ENCODE measurements around the gene FOXK2. TPM values are rescaled to one million over a fixed set of nuclear protein-coding genes. Genes with fewer than 3 reads are reported as not detected.
"Not testable (repeated sequence)": the region's sequence is repeated elsewhere in the genome, so short reads cannot be mapped to it uniquely, and the experiment has no call there.

Gene FOXK2
- total RNA-seq, 1 donor from 2014 or later = 55.5 TPM

- Histone ChIP-seq H3K9me3 (no peaks in the 10 kb centered on the region), H3K27me3 (no peaks in the 10 kb centered on the region), H3K4me1 (peaks cover 17% of the 10 kb centered on the region), H3K27ac (no peak overlapping the region), H3K36me3 (peaks cover 5 to 53% of the 10 kb centered on the region in 2 donors), H3K4me3 (no peak overlapping the region)
- intact Hi-C loops (cut with DNase I) = no loop called here
- TF ChIP-seq POLR2A (IDR thresholded peaks at IDR 0.05) (no peak), POLR2AphosphoS5 (IDR thresholded peaks at IDR 0.05; ENCODE audit: insufficient read depth in 1 of 2, low read depth in 1 of 2) (no peak)
- TF ChIP-seq, protein P1, sequence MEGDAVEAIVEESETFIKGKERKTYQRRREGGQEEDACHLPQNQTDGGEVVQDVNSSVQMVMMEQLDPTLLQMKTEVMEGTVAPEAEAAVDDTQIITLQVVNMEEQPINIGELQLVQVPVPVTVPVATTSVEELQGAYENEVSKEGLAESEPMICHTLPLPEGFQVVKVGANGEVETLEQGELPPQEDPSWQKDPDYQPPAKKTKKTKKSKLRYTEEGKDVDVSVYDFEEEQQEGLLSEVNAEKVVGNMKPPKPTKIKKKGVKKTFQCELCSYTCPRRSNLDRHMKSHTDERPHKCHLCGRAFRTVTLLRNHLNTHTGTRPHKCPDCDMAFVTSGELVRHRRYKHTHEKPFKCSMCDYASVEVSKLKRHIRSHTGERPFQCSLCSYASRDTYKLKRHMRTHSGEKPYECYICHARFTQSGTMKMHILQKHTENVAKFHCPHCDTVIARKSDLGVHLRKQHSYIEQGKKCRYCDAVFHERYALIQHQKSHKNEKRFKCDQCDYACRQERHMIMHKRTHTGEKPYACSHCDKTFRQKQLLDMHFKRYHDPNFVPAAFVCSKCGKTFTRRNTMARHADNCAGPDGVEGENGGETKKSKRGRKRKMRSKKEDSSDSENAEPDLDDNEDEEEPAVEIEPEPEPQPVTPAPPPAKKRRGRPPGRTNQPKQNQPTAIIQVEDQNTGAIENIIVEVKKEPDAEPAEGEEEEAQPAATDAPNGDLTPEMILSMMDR (IDR thresholded peaks at IDR 0.05) = no peak
- DNase-seq (ENCODE audit: extremely low spot score in 2 of 2) = no peak
These were observed 50.1 kb downstream of the FOXK2 start for GRCh38 chr17:82569621-82570020.

- DNase-seq (ENCODE audit: extremely low spot score in 2 of 2) = no peak
- intact Hi-C loops (cut with DNase I) = no loop called here
- H3K27ac ChIP-seq = no peak overlapping the region
- H3K27me3 ChIP-seq = no peaks in the 10 kb centered on the region
- no peak for TF ChIP-seq POLR2AphosphoS5 (IDR thresholded peaks at IDR 0.05; ENCODE audit: insufficient read depth in 1 of 2, low read depth in 1 of 2)
- TF ChIP-seq, protein P1 (IDR thresholded peaks at IDR 0.05) = no peak
- TF ChIP-seq POLR2A (IDR thresholded peaks at IDR 0.05) = no peak
- H3K36me3 ChIP-seq = peaks cover under 1 to 54% of the 10 kb centered on the region in 2 donors
- peaks cover 11% of the 10 kb centered on the region for H3K4me1 ChIP-seq
- H3K9me3 ChIP-seq = no peaks in the 10 kb centered on the region
- H3K4me3 ChIP-seq = no peak overlapping the region
These were observed 50.7 kb downstream of the FOXK2 start for GRCh38 chr17:82570277-82570676.

DNA sequence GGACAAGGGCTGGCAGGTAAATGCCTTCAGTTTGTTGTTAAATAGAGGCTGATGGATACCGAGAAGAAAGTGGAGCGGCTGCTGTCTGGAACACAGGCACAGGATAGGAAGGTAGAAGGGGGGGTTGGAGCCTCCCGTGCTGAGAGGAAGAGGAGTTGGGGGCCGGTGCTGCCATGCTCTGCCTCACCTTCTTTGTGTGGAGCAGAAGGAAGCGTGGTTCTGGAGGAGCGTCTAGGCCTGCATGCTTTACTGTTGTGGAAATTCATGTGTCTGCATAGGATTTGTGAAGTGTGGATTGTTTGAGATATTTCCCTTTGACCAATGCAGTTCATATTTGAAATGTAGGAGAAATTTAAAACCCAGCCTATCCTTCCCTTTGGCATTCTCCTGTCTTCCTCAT is 52.3 kb downstream of the FOXK2 start:
- Histone ChIP-seq H3K27ac (no peak overlapping the region), H3K36me3 (peaks cover 0 to 56% of the 10 kb centered on the region in 2 donors), H3K4me3 (no peak overlapping the region), H3K9me3 (no peaks in the 10 kb centered on the region), H3K4me1 (no peaks in the 10 kb centered on the region), H3K27me3 (no peaks in the 10 kb centered on the region)
- DNase-seq (ENCODE audit: extremely low spot score in 2 of 2) = no peak
- intact Hi-C loops (cut with DNase I) = no loop called here
- TF ChIP-seq POLR2AphosphoS5 (IDR thresholded peaks at IDR 0.05; ENCODE audit: insufficient read depth in 1 of 2, low read depth in 1 of 2) (no peak), POLR2A (IDR thresholded peaks at IDR 0.05) (no peak)
- TF ChIP-seq, protein P1 (IDR thresholded peaks at IDR 0.05) = no peak

DNA sequence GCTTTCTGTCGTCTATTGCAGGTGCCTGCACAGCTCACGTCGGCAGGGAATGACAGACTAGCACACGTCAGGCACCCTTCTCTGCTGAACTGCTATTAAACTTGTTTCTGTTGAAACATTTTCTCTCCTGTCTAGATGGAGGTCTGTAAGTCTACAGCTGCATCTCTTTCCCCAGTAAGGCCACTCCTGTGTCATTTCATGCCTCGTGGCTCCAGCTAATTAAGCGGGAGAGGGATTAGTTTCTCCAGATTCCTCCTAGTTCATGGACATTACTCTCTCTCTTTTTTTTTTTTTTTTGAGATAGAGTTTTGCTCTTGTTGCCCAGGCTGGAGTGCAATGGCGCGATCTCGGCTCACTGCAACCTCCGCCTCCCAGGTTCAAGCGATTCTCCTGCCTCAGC is 54.5 kb downstream of the FOXK2 start:
- H3K27me3 ChIP-seq = no peaks in the 10 kb centered on the region
- no peak overlapping the region for H3K27ac ChIP-seq
- intact Hi-C loops (cut with DNase I) = no loop called here
- no peaks in the 10 kb centered on the region for H3K4me1 ChIP-seq
- no peaks in the 10 kb centered on the region for H3K9me3 ChIP-seq
- no peak for DNase-seq (ENCODE audit: extremely low spot score in 2 of 2)
- H3K4me3 ChIP-seq = no peak overlapping the region
- peaks cover 0 to 49% of the 10 kb centered on the region in 2 donors for H3K36me3 ChIP-seq
- TF ChIP-seq POLR2A (IDR thresholded peaks at IDR 0.05) (no peak), POLR2AphosphoS5 (IDR thresholded peaks at IDR 0.05; ENCODE audit: insufficient read depth in 1 of 2, low read depth in 1 of 2) (no peak)
- TF ChIP-seq, protein P1 (IDR thresholded peaks at IDR 0.05) = no peak

GRCh38 chr17:82575581-82576221 is 56.2 kb downstream of the FOXK2 start:
- H3K4me1 ChIP-seq; H3K9me3 ChIP-seq; H3K4me3 ChIP-seq; H3K27ac ChIP-seq; intact Hi-C loops (cut with DNase I); H3K27me3 ChIP-seq; DNase-seq (ENCODE audit: extremely low spot score in 2 of 2): not testable (repeated sequence)
- peaks cover 0 to 49% of the 10 kb centered on the region in 2 donors for H3K36me3 ChIP-seq
